Superior temporal gyrus (tissue), 1 donor: ENCODE measurements around the gene PAX3.

Source experiments
- DNase-seq: peaks from one replicate; pipeline ENCODE4 v3.0.0-alpha.2; 2016; ENCODE audit errors: extremely low spot score

The PAX3 gene

DNA sequence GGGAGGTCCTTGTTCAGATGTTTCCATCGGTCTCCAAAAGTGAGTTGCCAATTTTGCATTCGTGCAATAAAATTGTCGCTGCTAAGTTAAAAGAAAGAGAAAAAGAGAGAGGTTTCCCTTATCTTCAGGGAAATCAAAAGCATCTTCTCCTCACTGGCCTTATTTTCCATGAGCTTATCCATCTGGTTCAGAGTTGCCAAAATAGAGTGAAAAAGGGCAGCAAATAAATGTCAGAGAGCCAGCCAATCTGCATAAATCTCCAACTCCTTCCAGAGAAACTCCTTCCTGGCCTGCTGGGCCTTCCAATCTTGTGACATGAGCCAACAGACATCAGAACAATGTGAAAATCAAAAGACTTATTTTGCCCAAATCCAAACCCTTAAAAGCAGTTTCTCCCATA is 28.4 kb downstream of the PAX3 start:
- DNase-seq: no peak

- no peak for DNase-seq
Observed at GRCh38 chr2:222269132-222269531, 29.7 kb downstream of the PAX3 start.

- no peak for DNase-seq
Observed at GRCh38 chr2:222268311-222268990, 30.3 kb downstream of the PAX3 start.

DNA sequence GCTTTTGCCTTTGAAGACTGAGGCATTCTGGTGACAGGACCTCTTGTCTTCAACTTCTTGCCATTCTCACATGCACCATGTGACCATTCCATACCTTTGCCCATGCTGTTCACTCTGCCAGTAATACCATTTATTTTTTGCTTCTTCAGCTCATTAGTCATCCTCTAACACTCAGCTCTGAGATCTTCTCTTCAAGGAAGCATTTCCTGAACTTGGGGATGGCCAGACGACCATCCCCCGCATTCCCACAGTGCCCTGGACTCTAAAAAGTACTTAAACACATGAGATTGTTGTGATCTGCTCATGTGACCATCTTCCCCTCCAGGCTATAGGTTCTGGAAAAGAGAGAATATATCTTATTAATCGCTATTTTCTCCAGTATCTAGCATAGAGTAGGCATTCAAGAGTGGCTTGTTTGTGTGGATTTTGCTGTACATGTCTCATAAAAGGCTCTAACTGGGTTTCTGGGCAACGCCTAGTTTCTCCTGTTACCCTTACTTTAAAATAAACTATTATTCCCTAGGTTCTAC is 33.9 kb downstream of the PAX3 start:
- DNase-seq: no peak

DNA sequence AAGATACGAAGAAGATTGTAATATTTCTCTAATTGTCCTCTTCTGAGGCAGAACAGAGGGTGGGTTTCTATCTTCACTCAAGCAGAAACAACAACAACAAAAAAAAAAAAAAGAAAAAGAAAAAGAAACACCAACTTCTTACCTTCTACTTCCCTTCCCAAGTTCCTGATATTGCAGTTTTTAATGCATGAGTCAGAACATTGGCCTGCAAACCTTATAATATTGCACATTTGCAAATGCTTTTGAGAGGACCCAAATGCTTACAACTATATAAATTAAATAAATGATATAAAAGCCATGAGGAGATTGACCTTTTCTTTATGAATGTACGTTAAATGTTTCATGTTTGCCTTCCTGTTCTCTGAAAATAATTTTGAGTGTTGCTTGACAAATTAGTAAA is 37.3 kb downstream of the PAX3 start:
- DNase-seq: no peak

DNA sequence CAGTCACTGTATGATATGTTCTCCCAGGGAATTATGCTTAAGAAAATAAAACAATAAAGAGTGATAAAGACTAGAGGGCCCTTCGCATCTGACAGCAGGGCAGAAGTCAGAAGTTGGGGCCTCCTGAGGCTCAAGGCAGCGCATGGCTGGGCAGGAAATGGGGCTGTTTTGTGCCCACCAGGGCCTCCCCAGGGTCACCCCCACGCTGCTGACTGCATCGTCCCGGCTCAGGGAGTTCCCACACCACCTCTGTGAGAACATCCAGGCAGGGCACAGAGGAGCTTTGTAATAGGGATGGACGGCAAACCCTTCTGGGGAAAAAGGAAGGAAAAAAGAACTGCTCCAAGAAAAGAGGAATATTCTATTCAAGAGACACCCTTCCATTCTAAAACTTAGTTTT is 41.2 kb downstream of the PAX3 start:
- DNase-seq: no peak

DNA sequence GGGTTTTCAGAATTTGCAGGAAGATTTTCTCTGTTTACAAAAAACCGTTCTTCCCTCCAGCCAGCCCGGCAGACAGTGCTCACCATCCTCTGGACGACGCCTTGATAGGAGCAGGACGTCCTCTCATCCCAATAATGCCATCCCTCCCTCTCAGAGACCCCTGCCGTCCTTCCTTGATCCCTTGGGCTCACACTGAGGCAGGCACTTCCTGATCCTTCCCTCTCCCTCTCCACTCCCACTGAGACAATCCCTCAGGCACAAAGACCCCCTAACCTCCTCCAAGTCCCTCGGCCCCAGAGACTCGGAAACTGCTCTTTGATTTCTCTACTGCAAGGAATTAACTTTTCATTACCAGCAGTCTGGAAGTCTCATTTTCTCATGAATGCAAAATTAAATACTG is 42.5 kb downstream of the PAX3 start:
- no peak for DNase-seq

DNA sequence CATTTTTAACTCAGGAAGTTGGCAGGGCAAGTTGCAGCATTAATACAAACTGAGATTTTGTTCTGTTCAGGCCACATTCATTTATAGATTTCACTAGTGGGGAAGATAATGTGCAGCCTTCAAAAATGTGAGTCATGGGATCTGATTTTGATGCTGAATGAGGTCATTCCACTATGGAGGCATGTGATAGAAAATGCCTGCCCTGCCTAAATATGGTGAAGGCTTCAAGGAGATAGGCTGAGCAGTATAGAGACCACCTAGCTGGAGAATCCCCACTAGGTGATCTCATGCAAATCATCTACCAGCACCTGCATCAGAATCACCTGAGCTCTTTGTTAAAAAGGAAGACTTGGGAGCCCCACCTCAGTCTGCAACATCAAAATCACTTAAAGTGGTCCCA is 43.7 kb downstream of the PAX3 start:
- no peak for DNase-seq

DNA sequence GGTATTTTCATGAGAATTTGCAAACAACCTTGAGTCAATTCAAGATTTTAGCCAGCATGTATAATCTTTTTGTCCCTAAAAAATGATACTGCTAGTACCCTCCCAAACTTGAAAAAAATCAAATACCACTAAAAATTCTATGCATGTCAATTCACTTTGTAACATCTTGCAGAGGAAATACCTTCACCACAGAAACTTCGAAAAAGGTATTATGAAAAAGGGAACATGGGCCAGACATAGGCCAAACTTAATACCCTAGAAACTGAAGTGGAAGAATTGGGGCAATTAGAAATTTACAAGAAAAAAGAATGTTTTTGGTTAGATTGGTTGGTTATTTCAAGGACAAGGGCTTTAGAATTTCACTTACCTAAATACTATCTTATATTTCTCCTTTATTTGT is 48.5 kb downstream of the PAX3 start:
- no peak for DNase-seq

DNA sequence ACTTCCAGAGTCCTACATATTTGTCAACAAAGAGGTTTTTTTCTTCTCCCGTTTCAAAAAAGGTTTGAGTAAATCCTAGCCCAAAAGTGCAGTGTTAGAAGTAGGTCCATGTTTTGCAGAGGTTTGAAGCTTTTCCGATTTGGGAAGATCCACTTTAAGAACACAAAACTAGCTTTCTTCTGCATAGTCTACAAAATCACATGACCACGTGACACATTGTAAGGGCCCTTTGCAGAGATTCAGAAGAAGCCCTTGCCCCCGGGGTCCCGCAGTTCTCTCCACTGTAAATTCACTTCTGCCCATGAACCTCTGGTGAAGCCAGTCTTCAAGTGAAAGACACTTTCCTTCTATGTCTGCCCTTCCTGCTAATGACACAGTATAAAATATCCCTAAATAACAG is 49.4 kb downstream of the PAX3 start:
- no peak for DNase-seq

DNA sequence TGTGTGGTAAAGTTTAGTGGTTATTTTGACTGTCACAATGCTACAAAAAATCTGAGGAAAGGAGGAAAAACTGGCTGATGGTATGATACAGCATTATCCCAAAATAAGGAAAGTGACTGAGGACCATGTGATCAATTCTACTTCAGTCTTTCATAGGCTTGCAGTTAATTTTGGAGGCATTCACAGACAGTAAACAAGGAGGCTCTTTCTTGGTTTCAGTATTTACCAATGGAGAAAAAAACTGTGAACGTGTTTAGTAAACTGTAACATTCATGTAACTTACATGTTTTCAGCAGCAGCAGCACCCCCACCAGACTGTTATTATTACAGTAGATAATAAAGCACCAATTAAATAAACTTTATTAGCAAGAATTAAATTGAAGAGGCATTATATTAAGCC is 50.0 kb downstream of the PAX3 start:
- DNase-seq: no peak

- DNase-seq: no peak
Observed at GRCh38 chr2:222248256-222248655, 50.5 kb downstream of the PAX3 start.

DNA sequence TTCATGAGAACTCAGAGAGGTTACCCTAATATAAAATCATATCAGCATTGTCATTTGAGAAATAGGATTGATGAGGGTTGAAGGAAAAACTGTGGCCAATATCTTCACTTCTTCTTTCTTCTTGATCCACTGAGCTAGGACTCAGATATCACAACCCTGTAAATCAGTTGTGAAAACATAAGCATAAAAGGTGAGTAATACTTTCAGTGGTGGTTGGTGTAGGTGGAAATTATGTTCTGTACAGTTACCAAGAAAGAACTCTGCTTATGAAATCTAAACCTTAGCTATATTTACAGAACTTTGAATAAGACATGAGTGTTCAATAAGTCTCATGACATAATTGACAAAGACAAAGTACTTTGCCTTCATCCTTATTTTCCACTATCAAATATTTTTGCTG is 56.3 kb downstream of the PAX3 start:
- DNase-seq: no peak

- DNase-seq: no peak
Observed at GRCh38 chr2:222241128-222241870, 57.5 kb downstream of the PAX3 start.

GRCh38 chr2:222240676-222241049 is 58.1 kb downstream of the PAX3 start:
- DNase-seq: no peak

- no peak for DNase-seq
Observed at GRCh38 chr2:222239945-222240675, 58.7 kb downstream of the PAX3 start.

- no peak for DNase-seq
Observed at GRCh38 chr2:222239091-222239490, 59.7 kb downstream of the PAX3 start.

DNA sequence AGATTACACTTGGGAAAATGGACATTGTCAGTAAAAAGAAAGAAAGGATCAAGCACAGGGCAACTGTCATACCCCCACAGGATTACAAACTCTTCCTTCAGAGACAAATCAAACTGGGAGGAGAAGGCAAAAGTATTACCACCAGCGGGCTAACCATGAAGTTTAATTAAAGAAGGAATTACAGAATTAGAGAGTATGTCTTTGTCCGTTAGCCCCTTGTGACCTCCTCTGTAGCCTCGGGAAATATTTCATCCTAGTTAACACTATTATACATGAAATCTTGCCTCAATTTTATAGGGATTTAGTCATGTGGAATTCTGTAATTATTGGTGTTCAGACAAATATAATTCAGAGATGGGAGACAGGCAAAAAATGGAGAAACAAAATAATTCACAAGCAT is 60.7 kb downstream of the PAX3 start:
- DNase-seq: no peak

DNA sequence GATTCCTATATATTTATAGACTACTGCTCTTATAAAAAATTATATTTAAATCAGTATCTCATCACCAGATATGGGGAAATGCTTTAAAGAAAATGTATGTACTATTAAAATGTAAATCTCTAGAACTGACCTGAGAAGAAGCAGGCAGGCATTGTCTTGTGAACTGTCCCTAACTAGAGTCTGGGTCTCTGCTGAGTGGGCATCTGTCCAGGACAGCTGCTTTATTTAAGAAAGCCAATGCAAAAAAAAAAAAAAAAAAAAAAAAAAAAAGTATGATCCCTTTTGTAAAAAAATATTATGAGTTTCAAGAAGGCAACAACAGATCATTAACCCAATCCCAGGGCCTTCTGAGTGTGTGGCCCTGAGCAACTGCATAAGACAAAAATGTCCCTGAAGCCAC is 66.0 kb downstream of the PAX3 start:
- DNase-seq: no peak

GRCh38 chr2:222232372-222232771 is 66.4 kb downstream of the PAX3 start:
- DNase-seq: no peak

- DNase-seq: no peak
Observed at GRCh38 chr2:222228054-222228453, 70.7 kb downstream of the PAX3 start.

DNA sequence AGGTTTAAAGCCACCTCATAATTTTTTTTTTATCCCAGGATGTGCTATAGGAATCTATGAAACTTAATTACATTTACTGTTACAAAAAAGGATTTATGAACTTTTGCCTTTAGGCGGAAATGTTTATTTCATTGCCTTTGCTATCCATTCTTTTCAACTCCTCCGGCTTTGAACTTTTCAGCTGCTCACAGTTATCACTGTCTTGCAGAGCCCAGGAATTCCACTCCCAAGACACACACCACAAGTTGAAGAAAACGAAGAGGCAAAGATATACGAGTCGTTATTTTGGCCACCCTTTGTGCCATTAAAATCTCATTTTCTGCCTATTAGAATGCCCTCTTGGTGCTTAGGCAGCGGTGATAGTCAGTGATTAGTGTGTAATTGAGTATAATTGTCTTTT is 80.0 kb downstream of the PAX3 start:
- no peak for DNase-seq

DNA sequence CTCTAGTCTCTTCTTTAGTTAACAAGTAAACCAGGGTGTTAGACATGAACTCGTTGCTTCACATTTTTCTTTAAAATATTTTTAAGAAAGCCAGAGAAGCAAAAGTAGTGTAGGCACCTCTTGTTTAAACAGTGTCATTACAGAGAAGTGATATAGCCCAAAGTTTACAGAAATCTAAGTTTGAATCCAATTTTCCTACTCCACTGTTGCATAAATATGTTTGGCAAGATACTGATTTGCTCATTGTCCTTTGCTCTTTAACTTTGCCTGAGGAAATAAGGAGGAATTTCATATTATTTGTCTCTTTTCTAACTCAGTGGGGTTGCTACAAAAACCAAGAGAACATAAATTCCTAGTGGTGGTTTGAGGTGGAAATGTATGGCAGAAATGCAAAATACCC is 81.1 kb downstream of the PAX3 start:
- DNase-seq: no peak
